GM21576 (cell line): ENCODE measurements around the gene DIS3L2.
"Not testable (repeated sequence)": the region's sequence is repeated elsewhere in the genome, so short reads cannot be mapped to it uniquely, and the experiment has no call there.

Experiments used
- ATAC-seq: cut with Tn5 transposase; IDR thresholded peaks from one replicate; pipeline ENCODE4 v1.9.1; 2021; ENCODE audit warnings: mild to moderate bottlenecking, moderate library complexity; ENCODE audit not compliant: unreplicated experiment

Gene DIS3L2

DNA sequence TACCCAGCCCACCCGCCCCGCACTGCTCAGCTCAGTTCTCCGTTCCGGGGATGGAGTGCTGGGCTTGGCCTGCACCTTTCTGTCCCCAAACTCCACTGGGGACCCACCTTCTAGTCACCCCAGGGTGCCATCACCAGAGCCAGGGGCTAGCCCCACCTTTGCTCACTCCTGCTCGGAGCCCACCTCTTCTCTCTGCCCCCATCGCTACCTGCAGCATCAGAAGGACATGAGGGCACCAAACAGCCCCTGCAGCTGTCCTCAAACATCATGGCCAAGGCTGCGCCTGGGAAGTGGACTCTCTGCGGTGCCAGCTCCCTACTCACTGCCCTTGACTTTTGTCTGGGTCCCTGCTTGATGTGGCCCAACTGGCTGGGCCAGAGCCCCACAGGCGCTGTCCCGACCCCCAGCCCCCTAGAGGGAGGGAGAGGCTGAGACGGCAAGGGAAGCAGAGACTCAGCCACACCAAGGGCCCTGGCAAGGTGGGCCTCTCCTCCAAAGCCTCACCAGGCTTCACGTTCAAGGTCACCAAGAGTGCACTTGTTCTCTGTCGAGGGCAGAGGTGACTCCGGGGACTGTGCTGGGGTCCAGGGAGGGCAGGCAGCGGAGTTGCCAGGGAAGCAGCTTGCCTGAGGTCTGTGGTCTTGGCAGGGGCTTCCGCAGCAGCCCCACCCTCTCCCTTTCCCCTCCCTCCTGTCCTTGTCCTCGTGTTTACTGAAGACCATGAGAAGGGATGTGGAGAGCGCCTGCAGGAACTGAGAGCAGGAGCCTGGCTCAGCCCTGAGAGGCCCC is 403.5 kb downstream of the DIS3L2 start:
- not testable (repeated sequence) for ATAC-seq

DNA sequence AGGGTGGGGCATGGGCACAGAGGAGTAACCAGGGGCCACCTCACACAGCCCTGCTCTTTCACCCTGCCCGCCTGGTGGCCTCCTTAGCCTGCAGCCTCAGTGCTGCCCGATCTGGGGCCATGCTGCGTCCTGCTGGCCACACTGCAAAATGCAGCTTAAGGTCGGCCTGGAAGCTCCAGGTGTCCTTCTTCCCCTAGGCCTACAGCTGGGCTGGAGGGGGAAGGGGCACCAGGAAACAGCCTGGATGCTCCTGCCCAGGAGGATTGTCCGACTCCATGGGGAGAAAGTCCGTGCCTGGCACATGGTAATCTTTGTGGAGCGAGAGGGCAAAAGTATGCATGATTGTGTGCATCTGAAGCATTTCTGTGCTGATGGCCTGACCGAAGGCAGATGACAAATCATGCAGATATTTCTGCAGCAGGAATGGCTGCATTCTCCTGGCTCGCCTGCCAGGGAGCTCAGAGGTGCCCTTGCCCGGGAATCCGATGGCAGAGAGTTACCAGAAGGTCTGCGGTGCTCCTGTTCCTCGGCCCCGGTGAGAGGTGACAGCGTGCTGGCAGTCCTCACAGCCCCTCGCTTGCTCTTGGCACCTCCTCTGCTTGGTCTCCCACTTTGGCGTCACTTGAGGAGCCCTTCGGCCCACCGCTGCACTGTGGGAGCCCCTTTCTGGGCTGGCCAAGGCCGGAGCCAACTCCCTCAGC is 404.3 kb downstream of the DIS3L2 start:
- no peak for ATAC-seq

DNA sequence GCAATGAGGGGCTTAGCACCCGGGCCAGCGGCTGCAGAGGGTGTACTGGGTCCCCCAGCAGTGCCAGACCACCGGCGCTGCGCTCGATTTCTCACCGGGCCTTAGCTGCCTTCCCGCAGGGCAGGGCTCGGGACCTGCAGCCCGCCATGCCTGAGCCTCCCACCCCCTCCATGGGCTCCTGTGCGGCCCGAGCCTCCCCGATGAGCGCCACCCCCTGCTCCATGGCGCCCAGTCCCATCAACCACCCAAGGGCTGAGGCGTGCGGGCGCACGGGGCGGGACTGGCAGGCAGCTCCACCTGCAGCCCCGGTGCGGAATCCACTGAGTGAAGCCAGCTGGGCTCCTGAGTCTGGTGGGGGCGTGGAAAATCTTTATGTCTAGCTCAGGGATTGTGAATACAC is 404.9 kb downstream of the DIS3L2 start:
- not testable (repeated sequence) for ATAC-seq

- ATAC-seq = no peak
These were observed 405.5 kb downstream of the DIS3L2 start for GRCh38 chr2:232367016-232367415.

- no peak for ATAC-seq
These were observed 406.2 kb downstream of the DIS3L2 start for GRCh38 chr2:232367591-232368233.

DNA sequence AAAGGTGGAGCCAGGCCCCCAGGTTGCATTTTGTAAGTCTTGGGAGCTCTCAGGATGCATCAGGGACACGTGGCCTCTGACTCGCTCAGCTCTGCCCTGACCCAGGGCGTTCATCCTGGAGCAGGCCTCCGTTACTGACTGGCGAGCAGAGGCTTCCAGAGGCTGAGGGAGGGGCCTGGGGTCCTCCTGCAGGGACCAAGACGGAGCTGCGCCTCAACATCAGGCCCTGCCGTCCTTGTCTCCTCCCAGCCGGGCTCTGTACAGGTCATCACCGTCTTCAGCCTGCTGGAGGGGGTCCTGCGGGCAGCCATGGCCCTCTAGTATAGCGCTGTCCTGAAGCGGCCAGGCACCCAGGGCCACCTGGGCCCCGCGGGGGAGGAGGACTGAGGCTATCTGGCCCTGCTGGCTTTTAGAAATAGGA is 406.8 kb downstream of the DIS3L2 start:
- ATAC-seq = no peak

GRCh38 chr2:232369126-232369951 is 407.8 kb downstream of the DIS3L2 start:
- ATAC-seq = no peak

DNA sequence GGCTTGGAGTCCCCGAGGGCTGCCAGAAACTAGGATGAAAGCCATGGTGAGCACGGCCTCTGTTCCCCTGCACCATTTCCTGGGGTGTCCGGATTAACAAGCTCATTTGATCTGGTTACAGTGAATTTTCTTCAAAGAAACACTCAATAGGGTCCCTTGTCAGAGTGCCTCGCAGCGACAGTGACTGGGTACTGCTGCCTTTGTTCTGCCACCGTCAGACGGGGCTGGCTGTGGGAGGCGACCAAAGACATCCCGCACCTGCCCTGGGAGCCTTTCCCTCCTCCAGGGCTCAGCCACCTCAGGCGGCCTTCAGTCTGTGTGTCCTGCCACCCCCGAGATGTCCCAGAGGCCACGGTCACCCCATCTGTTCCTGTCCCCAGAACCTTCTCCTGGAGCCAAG is 408.5 kb downstream of the DIS3L2 start:
- ATAC-seq = not testable (repeated sequence)

- no peak for ATAC-seq
These were observed 411.0 kb downstream of the DIS3L2 start for GRCh38 chr2:232372231-232373208.

DNA sequence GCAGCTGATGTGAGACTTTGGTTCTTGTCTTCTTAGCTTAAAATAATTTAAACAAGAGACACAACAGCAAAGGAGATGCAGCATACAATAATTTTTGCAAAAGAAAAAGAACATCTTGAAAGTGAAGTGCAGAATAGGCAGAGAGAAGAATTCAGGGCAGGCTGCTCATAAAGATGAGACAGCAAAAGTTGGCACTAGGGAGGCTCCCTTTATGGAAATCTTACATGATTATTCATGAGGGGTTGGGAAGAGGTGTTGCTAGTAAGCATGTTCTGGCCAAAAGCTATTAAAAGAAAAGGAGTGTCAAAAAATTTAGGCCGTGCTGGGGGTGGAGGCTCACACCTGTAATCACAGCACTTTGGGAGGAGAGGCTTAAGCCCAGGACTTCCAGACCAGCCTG is 412.8 kb downstream of the DIS3L2 start:
- no peak for ATAC-seq

DNA sequence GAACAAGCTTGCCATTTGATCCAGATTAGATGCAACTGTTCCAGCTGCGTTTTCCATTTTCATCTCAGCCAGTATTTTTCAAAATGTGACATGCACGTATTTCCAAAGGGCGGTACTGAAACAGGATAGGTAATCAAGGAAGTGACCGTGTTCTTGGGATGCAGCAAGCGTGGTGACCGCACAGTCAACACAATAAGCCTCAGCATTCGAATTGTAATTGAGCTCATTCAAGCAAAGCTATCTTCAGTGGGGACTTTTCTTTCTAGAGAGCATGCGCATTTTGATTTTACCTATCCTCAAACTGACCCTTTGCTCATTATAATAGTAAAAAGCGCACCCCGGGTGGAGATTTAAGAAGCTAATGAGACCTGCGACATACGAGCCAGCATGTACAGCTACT is 413.7 kb downstream of the DIS3L2 start:
- no peak for ATAC-seq

DNA sequence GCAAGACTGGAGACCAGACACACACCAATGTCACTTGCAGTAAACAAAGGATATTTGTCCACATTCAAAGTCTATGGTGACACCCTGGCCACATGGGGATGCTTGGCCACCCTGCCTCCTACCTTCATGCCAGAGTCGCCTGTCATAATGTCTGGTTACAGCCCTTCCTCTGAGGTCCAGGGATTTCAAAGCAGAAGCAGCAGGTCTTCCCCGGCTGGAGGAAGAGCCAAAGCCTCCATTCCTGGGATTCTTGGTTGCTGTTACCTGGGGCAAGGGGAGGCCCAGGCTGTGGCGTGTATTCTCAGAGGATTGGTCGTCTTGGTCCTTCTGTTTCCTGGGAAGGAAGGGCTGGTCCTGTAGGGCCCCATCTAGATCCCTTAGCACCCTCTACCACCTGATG is 414.7 kb downstream of the DIS3L2 start:
- no peak for ATAC-seq

- no peak for ATAC-seq
These were observed 415.2 kb downstream of the DIS3L2 start for GRCh38 chr2:232376713-232377112.

DNA sequence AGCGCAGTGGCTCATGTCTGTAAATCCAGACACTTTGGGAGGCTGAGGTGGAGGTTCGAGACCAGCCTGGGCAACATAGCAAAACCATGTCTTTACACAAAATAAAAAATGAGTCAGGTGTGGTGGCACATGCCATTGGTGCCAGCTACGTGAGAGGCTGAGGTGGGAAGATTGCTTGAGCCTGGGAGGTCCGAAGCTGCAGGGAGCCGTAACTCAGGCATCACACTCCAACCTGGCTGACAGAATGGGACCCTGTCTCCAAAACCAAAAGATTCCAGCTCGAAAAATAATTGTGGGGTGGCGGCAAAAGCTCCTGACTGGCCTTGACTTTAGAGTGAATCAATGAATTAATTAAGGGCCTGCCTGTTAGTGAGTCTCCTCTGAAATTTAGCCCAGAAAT is 415.8 kb downstream of the DIS3L2 start:
- ATAC-seq = no peak

GRCh38 chr2:232377841-232378734 is 416.6 kb downstream of the DIS3L2 start:
- ATAC-seq = no peak

GRCh38 chr2:232378735-232379151 is 417.2 kb downstream of the DIS3L2 start, which contains the start of gene ALPP:
TSS of gene ALPP (plus strand) at chr2:232378751. CDS start at chr2:232378803, 52 bp downstream.
- ATAC-seq = not testable (repeated sequence)

DNA sequence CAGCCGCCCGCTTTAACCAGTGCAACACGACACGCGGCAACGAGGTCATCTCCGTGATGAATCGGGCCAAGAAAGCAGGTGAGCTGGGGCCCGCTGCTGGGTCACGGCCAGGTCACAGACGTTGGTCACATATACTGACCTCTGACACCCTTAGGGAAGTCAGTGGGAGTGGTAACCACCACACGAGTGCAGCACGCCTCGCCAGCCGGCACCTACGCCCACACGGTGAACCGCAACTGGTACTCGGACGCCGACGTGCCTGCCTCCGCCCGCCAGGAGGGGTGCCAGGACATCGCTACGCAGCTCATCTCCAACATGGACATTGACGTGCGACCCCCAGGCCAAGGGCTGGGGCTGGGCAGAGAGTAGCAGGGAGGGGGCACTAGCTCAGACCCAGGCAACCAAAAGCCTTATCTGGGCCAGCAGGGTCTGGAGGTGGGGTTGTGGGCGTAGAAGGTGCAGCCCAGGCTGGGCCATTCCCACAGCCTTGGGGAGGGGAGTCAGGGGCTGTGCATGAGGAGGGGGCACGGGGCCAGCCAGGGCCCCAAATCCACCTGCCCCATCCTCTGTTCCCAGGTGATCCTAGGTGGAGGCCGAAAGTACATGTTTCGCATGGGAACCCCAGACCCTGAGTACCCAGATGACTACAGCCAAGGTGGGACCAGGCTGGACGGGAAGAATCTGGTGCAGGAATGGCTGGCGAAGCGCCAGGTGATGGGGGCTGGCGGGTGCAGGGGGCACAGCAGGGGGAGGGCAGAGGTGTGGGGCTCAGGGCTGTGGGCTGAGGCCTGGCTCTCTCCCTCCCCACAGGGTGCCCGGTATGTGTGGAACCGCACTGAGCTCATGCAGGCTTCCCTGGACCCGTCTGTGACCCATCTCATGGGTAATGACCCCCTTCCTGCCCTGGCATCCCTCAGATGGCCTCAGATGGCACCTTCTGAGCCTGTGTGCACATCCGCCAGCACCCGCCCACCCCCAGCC is 418.4 kb downstream of the DIS3L2 start:
- not testable (repeated sequence) for ATAC-seq
